Stimulated activated memory B cell treated with anti-CD40 and anti-IgM and Interleukin-4, amounts not matched to agents 10 μg/mL and 1 μg/mL and 100 μg/mL, for 72 hours (primary cell): ENCODE measurements around the gene LUC7L.
"Not testable (repeated sequence)": the region's sequence is repeated elsewhere in the genome, so short reads cannot be mapped to it uniquely, and the experiment has no call there.

Experiments used
- ATAC-seq: fragments of 150-1000 bp; cut with Tn5 transposase; 2 replicates; pipeline ENCODE4 v1.10.0; 2021
- H3K27ac Mint-ChIP-seq: one replicate; pipeline ENCODE4 v1.8.0; 2022; ENCODE audit warnings: mild to moderate bottlenecking, mixed read lengths
- H3K27me3 Mint-ChIP-seq: one replicate; pipeline ENCODE4 v1.8.0; 2022; ENCODE audit warnings: mixed read lengths
- H3K36me3 Mint-ChIP-seq: one replicate; pipeline ENCODE4 v1.8.0; 2022; ENCODE audit warnings: mixed read lengths
- H3K4me1 Mint-ChIP-seq: one replicate; pipeline ENCODE4 v1.8.0; 2022; ENCODE audit warnings: mixed read lengths
- H3K4me3 Mint-ChIP-seq: one replicate; pipeline ENCODE4 v1.8.0; 2022; ENCODE audit warnings: mild to moderate bottlenecking, moderate library complexity, mixed read lengths
- H3K9me3 Mint-ChIP-seq: one replicate; pipeline ENCODE4 v1.8.0; 2022; ENCODE audit warnings: mixed read lengths

The LUC7L gene

DNA sequence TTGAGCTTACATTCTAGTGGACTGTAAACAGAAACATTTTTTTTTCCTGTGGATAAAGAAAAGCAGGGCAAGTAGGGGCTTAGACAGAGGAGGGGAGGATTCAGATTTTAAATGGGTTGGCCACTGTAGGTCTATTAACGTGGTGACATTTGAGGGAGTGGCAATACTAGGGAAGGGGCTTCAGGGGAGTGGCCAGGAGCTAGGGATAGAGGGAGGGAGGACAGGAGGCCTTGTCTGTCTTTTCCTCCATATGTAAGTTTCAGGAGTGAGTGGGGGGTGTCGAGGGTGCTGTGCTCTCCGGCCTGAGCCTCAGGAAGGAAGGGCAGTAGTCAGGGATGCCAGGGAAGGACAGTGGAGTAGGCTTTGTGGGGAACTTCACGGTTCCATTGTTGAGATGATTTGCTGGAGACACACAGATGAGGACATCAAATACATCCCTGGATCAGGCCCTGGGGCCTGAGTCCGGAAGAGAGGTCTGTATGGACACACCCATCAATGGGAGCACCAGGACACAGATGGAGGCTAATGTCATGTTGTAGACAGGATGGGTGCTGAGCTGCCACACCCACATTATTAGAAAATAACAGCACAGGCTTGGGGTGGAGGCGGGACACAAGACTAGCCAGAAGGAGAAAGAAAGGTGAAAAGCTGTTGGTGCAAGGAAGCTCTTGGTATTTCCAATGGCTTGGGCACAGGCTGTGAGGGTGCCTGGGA, 70.0 kb downstream of the LUC7L start:
- Mint-ChIP-seq H3K36me3 (no peaks in the 10 kb centered on the region), H3K27ac (no peak overlapping the region), H3K4me1 (peaks cover 8% of the 10 kb centered on the region), H3K27me3 (peaks cover 66% of the 10 kb centered on the region), H3K9me3 (no peaks in the 10 kb centered on the region), H3K4me3 (no peak overlapping the region)
- ATAC-seq = no peak

- Mint-ChIP-seq H3K4me3 (no peak overlapping the region), H3K27me3 (peaks cover 61% of the 10 kb centered on the region), H3K9me3 (no peaks in the 10 kb centered on the region), H3K36me3 (no peaks in the 10 kb centered on the region), H3K4me1 (peaks cover 16% of the 10 kb centered on the region), H3K27ac (no peak overlapping the region)
- ATAC-seq = no peak
Measured at GRCh38 chr16:155031-155398, 74.2 kb downstream of the LUC7L start.

DNA sequence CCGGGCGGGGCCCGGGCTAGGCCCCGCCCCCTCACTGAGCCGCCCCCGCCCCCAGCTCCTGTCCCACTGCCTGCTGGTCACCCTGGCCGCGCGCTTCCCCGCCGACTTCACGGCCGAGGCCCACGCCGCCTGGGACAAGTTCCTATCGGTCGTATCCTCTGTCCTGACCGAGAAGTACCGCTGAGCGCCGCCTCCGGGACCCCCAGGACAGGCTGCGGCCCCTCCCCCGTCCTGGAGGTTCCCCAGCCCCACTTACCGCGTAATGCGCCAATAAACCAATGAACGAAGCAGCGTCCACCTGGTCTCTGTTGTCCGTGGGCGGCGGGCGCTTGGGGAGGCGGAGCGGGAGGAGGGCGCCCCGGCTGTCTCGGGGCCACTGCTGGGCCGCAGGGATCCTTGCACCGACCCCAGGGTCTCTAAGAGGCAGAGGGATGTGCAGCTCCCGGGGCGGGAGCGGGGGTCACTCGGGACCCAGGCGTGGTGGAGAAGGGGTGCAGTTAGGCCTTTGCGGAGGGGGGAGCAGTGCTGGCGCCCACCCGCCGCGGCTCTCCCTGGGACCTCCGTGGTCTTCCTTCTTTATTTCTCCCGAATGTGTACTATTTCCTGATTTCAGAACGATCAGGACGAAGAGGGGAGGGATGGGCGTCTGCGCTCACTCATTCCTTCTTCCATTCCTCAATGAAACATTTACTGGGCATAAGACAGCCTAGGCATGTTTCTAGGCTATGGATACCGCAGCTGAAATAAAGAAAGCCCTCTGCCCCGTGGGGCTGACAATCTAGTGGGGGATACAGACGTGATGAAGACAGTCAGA, 74.8 kb downstream of the LUC7L start:
- Mint-ChIP-seq H3K4me1 (peaks cover 16% of the 10 kb centered on the region), H3K27ac (no peak overlapping the region)

DNA sequence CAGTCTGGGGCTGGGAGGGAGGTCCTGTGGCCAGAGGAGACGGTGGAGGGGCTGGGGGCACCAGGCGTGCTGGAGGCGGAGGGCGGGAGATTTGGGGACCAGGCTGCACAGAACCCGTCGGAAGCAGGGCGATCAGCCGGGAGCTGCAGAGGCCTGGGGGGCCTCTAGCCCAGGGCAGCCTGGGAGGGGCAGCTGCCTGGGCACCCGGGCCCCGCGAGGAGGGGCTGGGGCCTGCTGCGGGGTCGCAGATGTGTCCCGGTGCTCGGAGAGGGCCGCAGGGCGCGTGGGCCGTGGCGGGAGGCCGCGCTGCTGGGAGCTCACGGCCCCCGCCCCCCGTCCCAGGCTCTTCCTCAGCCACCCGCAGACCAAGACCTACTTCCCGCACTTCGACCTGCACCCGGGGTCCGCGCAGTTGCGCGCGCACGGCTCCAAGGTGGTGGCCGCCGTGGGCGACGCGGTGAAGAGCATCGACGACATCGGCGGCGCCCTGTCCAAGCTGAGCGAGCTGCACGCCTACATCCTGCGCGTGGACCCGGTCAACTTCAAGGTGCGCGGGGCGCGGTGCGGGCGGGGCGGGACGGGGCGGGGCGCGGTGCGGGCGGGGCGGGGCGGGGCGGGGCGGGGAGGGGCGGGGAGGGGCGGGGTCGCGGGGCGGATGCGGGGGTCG, 75.6 kb downstream of the LUC7L start:
- H3K4me3 Mint-ChIP-seq, H3K9me3 Mint-ChIP-seq, H3K27ac Mint-ChIP-seq, H3K36me3 Mint-ChIP-seq: not testable (repeated sequence)
- ATAC-seq = peak; percentile 17
- peaks cover 16% of the 10 kb centered on the region for H3K4me1 Mint-ChIP-seq
- peaks cover 62% of the 10 kb centered on the region for H3K27me3 Mint-ChIP-seq

More for the DNA sequence above, 74.8 kb downstream of the LUC7L start:
- peak; percentile 40 for ATAC-seq
- Mint-ChIP-seq H3K9me3 (no peaks in the 10 kb centered on the region), H3K36me3 (no peaks in the 10 kb centered on the region), H3K4me3 (peak overlapping the region; percentile 68), H3K27me3 (peaks cover 62% of the 10 kb centered on the region)

GRCh38 chr16:153129-153521, 76.1 kb downstream of the LUC7L start:
- H3K36me3 Mint-ChIP-seq, H3K27ac Mint-ChIP-seq, H3K9me3 Mint-ChIP-seq: not testable (repeated sequence)
- peaks cover 16% of the 10 kb centered on the region for H3K4me1 Mint-ChIP-seq
- peak overlapping the region; percentile 39 for H3K4me3 Mint-ChIP-seq
- peaks cover 62% of the 10 kb centered on the region for H3K27me3 Mint-ChIP-seq
- peak; percentile 28 for ATAC-seq

DNA sequence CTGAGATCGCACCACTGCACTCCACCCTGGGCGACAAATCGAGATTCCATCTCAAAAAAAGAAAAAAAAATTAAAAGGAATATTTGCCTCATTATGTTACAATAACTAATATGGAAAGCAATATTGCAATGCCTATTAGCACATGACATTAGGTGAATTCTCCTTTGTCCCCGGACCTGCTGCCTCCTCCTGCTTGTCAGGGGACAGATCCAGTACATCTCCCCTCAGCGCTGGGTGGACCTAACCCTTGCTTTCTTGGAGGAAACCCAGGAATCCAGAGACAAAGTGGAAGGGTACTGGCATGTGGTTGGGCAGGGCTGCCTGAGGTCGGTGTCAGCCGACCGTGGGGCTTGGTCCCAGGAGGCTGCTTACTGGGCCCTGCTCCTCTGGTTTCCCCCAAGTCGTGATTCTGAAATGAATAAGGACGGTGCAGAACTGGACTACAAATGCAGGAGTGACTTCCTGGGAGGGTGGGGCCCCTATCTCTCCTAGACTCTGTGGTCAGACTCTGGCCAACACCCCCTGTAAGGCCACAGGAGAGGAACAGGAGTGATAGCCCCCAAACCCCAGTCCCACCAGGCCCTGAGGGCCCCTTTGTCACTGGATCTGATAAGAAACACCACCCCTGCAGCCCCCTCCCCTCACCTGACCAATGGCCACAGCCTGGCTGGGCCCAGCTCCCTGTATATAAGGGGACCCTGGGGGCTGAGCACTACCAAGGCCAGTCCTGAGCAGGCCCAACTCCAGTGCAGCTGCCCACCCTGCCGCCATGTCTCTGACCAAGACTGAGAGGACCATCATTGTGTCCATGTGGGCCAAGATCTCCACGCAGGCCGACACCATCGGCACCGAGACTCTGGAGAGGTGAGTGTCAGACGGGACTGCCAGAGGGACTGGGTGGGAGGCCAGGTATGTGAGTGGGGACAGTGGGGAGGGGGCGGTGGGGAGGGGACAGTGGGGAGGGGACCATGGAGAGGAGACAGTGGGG, 76.8 kb downstream of the LUC7L start, which contains the start of gene HBZ:
Gene HBZ (plus strand): TSS at position 504 of the 988 bp plus-strand sequence. CDS start 266 bp downstream, at position 770.
- no peaks in the 10 kb centered on the region for H3K9me3 Mint-ChIP-seq
- H3K4me3 Mint-ChIP-seq = peak within 1 kb of the TSS; percentile 39
- peaks cover 57% of the 10 kb centered on the region for H3K27me3 Mint-ChIP-seq
- peak; percentile 49 for ATAC-seq
- no peaks in the 10 kb centered on the region for H3K36me3 Mint-ChIP-seq
- peaks cover 16% of the 10 kb centered on the region for H3K4me1 Mint-ChIP-seq
- no peak within 1 kb of the TSS for H3K27ac Mint-ChIP-seq

DNA sequence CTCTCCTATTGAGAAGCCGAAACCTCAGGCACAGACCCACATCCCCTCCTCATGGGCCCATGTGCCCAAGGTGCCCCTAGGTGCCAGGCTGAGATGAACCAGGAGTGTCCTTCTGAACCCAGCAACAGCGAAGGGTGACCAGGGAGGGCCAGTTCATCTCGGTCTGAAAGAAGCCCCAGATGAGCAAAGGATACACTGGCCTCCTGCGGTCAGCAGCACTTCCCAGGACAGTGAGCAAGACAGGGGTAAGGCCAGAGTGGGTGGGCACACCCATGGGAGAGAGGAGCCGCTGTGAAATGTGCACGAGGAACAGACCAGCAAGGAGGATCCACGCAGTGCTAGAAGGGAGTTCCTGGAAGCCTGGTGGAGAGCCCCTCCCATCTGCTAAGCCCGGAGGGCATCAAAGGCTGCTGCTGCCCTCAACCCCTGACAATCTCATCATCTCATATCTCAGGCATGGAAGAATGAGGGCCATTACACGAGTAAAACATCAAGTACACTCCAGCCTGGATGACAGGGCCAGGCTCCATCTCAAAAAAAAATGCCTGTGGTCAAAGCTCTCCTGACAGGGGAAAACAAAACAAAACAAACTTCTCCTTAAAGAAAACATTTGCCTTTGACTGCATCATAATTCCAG, 80.1 kb downstream of the LUC7L start:
- Mint-ChIP-seq H3K4me3 (no peak overlapping the region), H3K27me3 (peaks cover 48% of the 10 kb centered on the region), H3K36me3 (no peaks in the 10 kb centered on the region), H3K27ac (no peak overlapping the region), H3K4me1 (peaks cover 7% of the 10 kb centered on the region), H3K9me3 (no peaks in the 10 kb centered on the region)
- no peak for ATAC-seq

DNA sequence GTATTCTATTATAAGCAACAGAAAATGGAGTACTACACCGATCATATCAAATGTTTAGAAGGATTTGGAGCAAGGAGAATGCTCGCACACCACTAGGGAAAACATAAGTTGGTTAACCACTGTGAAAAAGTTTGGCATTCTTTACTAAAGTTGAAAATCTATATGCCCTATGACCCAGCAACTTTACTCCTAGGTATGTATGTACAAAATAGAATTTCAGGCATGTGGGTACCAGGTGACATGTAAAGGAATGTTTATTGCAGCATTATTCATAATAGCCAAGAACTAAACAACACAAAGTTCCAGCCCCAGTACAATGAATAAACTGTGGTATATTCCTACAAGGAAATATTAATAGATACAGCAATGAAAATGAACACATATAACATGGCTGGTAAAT, 82.6 kb downstream of the LUC7L start:
- ATAC-seq = no peak
- Mint-ChIP-seq H3K27me3 (peaks cover 55% of the 10 kb centered on the region), H3K36me3 (no peaks in the 10 kb centered on the region), H3K4me3 (no peak overlapping the region), H3K27ac (no peak overlapping the region), H3K9me3 (no peaks in the 10 kb centered on the region), H3K4me1 (no peaks in the 10 kb centered on the region)

GRCh38 chr16:144797-145252, 84.4 kb downstream of the LUC7L start:
- Mint-ChIP-seq H3K27ac (no peak overlapping the region), H3K4me3 (no peak overlapping the region), H3K27me3 (peaks cover 53% of the 10 kb centered on the region), H3K36me3 (no peaks in the 10 kb centered on the region), H3K4me1 (no peaks in the 10 kb centered on the region), H3K9me3 (no peaks in the 10 kb centered on the region)
- no peak for ATAC-seq

- no peaks in the 10 kb centered on the region for H3K9me3 Mint-ChIP-seq
- H3K27ac Mint-ChIP-seq = no peak overlapping the region
- H3K27me3 Mint-ChIP-seq = peaks cover 39% of the 10 kb centered on the region
- H3K4me1 Mint-ChIP-seq = no peaks in the 10 kb centered on the region
- no peak overlapping the region for H3K4me3 Mint-ChIP-seq
- ATAC-seq = no peak
- no peaks in the 10 kb centered on the region for H3K36me3 Mint-ChIP-seq
Measured at GRCh38 chr16:143456-143855, 85.8 kb downstream of the LUC7L start.

- ATAC-seq = no peak
- Mint-ChIP-seq H3K27ac (no peak overlapping the region), H3K36me3 (no peaks in the 10 kb centered on the region), H3K4me3 (no peak overlapping the region), H3K9me3 (no peaks in the 10 kb centered on the region), H3K27me3 (peaks cover 35% of the 10 kb centered on the region), H3K4me1 (peaks cover under 1% of the 10 kb centered on the region)
Measured at GRCh38 chr16:143047-143446, 86.2 kb downstream of the LUC7L start.

DNA sequence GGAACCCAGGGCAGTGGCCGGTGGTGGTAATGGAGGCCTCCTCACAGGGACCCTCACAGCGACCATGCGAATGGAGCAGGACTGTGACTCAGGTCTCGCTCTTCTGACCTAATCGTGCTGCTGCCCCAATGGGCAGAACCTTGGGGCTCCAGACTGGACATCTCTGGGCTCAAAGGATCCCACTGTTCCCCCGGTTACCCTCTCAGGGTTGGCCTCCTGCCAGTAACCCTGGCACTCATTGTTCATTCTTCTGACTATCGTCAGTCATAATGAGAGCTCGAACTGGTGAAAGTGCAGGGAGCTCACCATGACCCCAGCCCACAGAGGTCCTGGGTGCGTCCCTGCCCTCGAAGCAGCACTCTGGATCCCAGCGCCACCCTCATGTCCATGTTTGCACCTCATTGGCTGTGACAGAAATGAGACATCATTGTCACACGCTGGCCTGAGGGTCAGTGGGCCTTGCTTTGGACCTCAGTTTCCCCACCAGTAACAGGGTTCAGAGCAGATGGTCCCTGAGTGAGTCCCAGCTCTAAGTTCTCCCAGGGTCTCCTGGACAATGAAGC, 86.8 kb downstream of the LUC7L start:
- Mint-ChIP-seq H3K4me3 (no peak overlapping the region), H3K4me1 (peaks cover 6% of the 10 kb centered on the region), H3K9me3 (no peaks in the 10 kb centered on the region), H3K27me3 (peaks cover 34% of the 10 kb centered on the region), H3K27ac (no peak overlapping the region), H3K36me3 (no peaks in the 10 kb centered on the region)
- ATAC-seq = no peak

GRCh38 chr16:140175-140857, 88.9 kb downstream of the LUC7L start:
- no peak overlapping the region for H3K27ac Mint-ChIP-seq
- H3K36me3 Mint-ChIP-seq = no peaks in the 10 kb centered on the region
- ATAC-seq = no peak
- peaks cover 13% of the 10 kb centered on the region for H3K4me1 Mint-ChIP-seq
- no peak overlapping the region for H3K4me3 Mint-ChIP-seq
- H3K9me3 Mint-ChIP-seq = no peaks in the 10 kb centered on the region
- peaks cover 33% of the 10 kb centered on the region for H3K27me3 Mint-ChIP-seq
